H1 (cell line): ENCODE data around the gene MEGF11. TPM values are rescaled to one million over a fixed set of nuclear protein-coding genes. Genes with fewer than 3 reads are reported as not detected.

Experiments
- CTCF ChIA-PET: fragments of 300-600 bp; sonication (Branson Sonifier 250); formaldehyde crosslinking; loops from one replicate; lab custom pipeline; 2021; ENCODE audit not compliant: partially characterized antibody; lab: Charles Lee
- POLR2A ChIA-PET: fragments of 300-600 bp; sonication (Branson Sonifier 250); formaldehyde crosslinking; loops from one replicate; lab custom pipeline; 2021; ENCODE audit warnings: inconsistent platforms; ENCODE audit not compliant: partially characterized antibody; lab: Charles Lee
- DNase-seq, 2 experiments: peaks; one replicate each; pipeline versions ENCODE4 v3.0.0 to v3.0.0-alpha.2; 2010 to 2022; ENCODE audit warnings: low spot score in 2 of 2, low read depth in 1 of 2, mixed read lengths in 1 of 2
- FAIRE-seq: peaks from 2 replicates; lab custom pipeline; 2011; peaks lifted over from hg19 to GRCh38; lab: Jason Lieb, UNC
- H2AFZ ChIP-seq: 2 replicates; pipeline ENCODE4 v1.8.1; 2012; ENCODE audit warnings: low read length, inconsistent platforms
- H2AK5ac ChIP-seq: 2 replicates; pipeline ENCODE4 v1.6.1; 2013; ENCODE audit warnings: low read depth, low read length
- H2BK120ac ChIP-seq: replicated peaks from 2 replicates; pipeline ENCODE3; 2013; ENCODE audit warnings: low read depth, low read length, inconsistent platforms
- H2BK12ac ChIP-seq: 2 replicates; pipeline ENCODE4 v1.6.1; 2013; ENCODE audit warnings: low read depth, low read length
- H2BK15ac ChIP-seq: 2 replicates; pipeline ENCODE4 v1.6.1; 2013; ENCODE audit warnings: low read length
- H2BK20ac ChIP-seq: 2 replicates; pipeline ENCODE4 v1.6.1; 2013; ENCODE audit warnings: low read length
- H2BK5ac ChIP-seq: 2 replicates; pipeline ENCODE4 v1.6.1; 2013; ENCODE audit warnings: low read depth, low read length
- H3K14ac ChIP-seq: 2 replicates; pipeline ENCODE4 v1.6.1; 2013; ENCODE audit warnings: inconsistent platforms; ENCODE audit not compliant: insufficient read length
- H3K18ac ChIP-seq: 2 replicates; pipeline ENCODE4 v1.6.1; 2013; ENCODE audit warnings: low read length; ENCODE audit errors: extremely low read depth
- H3K23ac ChIP-seq: 2 replicates; pipeline ENCODE4 v1.6.1; 2013; ENCODE audit warnings: inconsistent platforms; ENCODE audit not compliant: insufficient read length
- H3K23me2 ChIP-seq: 2 replicates; pipeline ENCODE4 v1.6.1; 2013; ENCODE audit warnings: low read depth, low read length
- H3K27ac ChIP-seq: 2 replicates; pipeline ENCODE4 v1.6.1; 2011; ENCODE audit warnings: low read depth, low read length, inconsistent platforms
- H3K27me3 ChIP-seq, 4 experiments: replicated peaks in 1 of 4; 1 replicate in 1 of 4; 2 replicates in 3 of 4; pipeline versions ENCODE4 v1.6.1 to v1.8.1; 2011 to 2013; ENCODE audit warnings: low read length in 3 of 4, mild to moderate bottlenecking in 3 of 4, inconsistent platforms in 2 of 4, mixed read lengths in 2 of 4, moderate library complexity in 1 of 4; ENCODE audit not compliant: control insufficient read depth in 3 of 4, insufficient read depth in 3 of 4; ENCODE audit errors: extremely low read depth in 1 of 4
- H3K36me3 ChIP-seq, 4 experiments: 2 replicates each; pipeline versions ENCODE4 v1.6.1 to v1.8.1; 2011 to 2013; ENCODE audit warnings: mild to moderate bottlenecking in 4 of 4, low read length in 3 of 4, moderate library complexity in 2 of 4, control low read depth in 1 of 4, inconsistent platforms in 1 of 4; ENCODE audit not compliant: insufficient read depth in 4 of 4, control insufficient read depth in 2 of 4
- H3K4ac ChIP-seq: replicated peaks from 2 replicates; pipeline ENCODE3; 2013; ENCODE audit warnings: low read length, low read depth, mixed read lengths, inconsistent platforms; ENCODE audit not compliant: insufficient read length
- H3K4me1 ChIP-seq, 4 experiments: replicated peaks in 1 of 4; 1 replicate in 1 of 4; 2 replicates in 3 of 4; pipeline versions ENCODE4 v1.6.1 to v1.8.1; 2011 to 2013; ENCODE audit warnings: low read length in 3 of 4, inconsistent platforms in 2 of 4, mixed read lengths in 1 of 4; ENCODE audit not compliant: insufficient read depth in 4 of 4, control insufficient read depth in 3 of 4
- H3K4me2 ChIP-seq, 2 experiments: 2 replicates each; pipeline versions ENCODE4 v1.6.1 to v1.8.1; 2011 to 2013; ENCODE audit warnings: low read depth in 2 of 2, low read length in 2 of 2, control low read depth in 1 of 2, inconsistent platforms in 1 of 2, mild to moderate bottlenecking in 1 of 2; ENCODE audit not compliant: insufficient read depth in 1 of 2
- H3K4me3 ChIP-seq, 4 experiments: fragments of 200-600, 300-600 bp in 1 of 4; sonication (generic), shearing (Covaris generic), sonication (Bioruptor Twin) in 1 of 4; 2 replicates each; pipeline versions ENCODE4 v1.5.1 to v1.8.1; 2011 to 2016; ENCODE audit warnings: low read length in 4 of 4, low read depth in 3 of 4, control low read depth in 2 of 4, inconsistent platforms in 2 of 4, mild to moderate bottlenecking in 2 of 4, mixed read lengths in 1 of 4, moderate library complexity in 1 of 4; ENCODE audit not compliant: insufficient read depth in 2 of 4; ENCODE audit errors: extremely low read depth in 1 of 4
- H3K56ac ChIP-seq: replicated peaks from 2 replicates; pipeline ENCODE3; 2013; ENCODE audit warnings: low read depth, mild to moderate bottlenecking, mixed read lengths, low read length, inconsistent platforms; ENCODE audit not compliant: insufficient read length
- H3K79me1 ChIP-seq: 2 replicates; pipeline ENCODE4 v1.6.1; 2013; ENCODE audit warnings: low read depth, low read length, control low read depth
- H3K79me2 ChIP-seq, 2 experiments: 2 replicates each; pipeline versions ENCODE4 v1.6.1 to v1.8.1; 2012 to 2013; ENCODE audit warnings: low read length in 2 of 2, mild to moderate bottlenecking in 2 of 2, inconsistent platforms in 1 of 2; ENCODE audit not compliant: insufficient read depth in 2 of 2, control insufficient read depth in 1 of 2
- H3K9ac ChIP-seq, 4 experiments: replicated peaks in 1 of 4; 1 replicate in 1 of 4; 2 replicates in 3 of 4; pipeline versions ENCODE4 v1.6.1 to v1.8.1; 2011 to 2013; ENCODE audit warnings: low read depth in 3 of 4, low read length in 3 of 4, control low read depth in 2 of 4, mild to moderate bottlenecking in 2 of 4, moderate library complexity in 2 of 4, inconsistent platforms in 1 of 4; ENCODE audit errors: extremely low read depth in 1 of 4
- H3K9me3 ChIP-seq, 2 experiments: 2 replicates each; pipeline versions ENCODE4 v1.6.1 to v1.8.1; 2012 to 2013; ENCODE audit warnings: mild to moderate bottlenecking in 2 of 2, moderate library complexity in 2 of 2, control low read depth in 1 of 2, inconsistent platforms in 1 of 2, low read depth in 1 of 2, low read length in 1 of 2, mixed read lengths in 1 of 2; ENCODE audit not compliant: insufficient read depth in 2 of 2
- H4K20me1 ChIP-seq, 2 experiments: replicated peaks in 1 of 2; 2 replicates each; pipeline versions ENCODE3 to v1.8.1; 2011 to 2013; ENCODE audit warnings: inconsistent platforms in 2 of 2, low read length in 2 of 2, mild to moderate bottlenecking in 1 of 2; ENCODE audit not compliant: insufficient read depth in 2 of 2, control insufficient read depth in 1 of 2
- H4K5ac ChIP-seq: 2 replicates; pipeline ENCODE4 v1.6.1; 2013; ENCODE audit warnings: low read length, low read depth, mixed read lengths, inconsistent platforms; ENCODE audit not compliant: insufficient read length
- H4K8ac ChIP-seq: 2 replicates; pipeline ENCODE4 v1.8.0; 2013; ENCODE audit warnings: mild to moderate bottlenecking, moderate library complexity, low read length, inconsistent platforms; ENCODE audit not compliant: insufficient read depth; ENCODE audit errors: extremely low read depth
- H4K91ac ChIP-seq: replicated peaks from 2 replicates; pipeline ENCODE3; 2013; ENCODE audit warnings: low read length, mixed read lengths, inconsistent platforms; ENCODE audit not compliant: insufficient read length
- ASH2L ChIP-seq: fragments of 200-600, 300-600 bp; sonication (generic); IDR thresholded peaks from one replicate; pipeline ENCODE4 v1.7.1; 2017; ENCODE audit warnings: low read length
- EZH2 ChIP-seq: fragments of 200-600 bp; sonication (generic); IDR thresholded peaks from 2 replicates; pipeline ENCODE4 v1.7.1; 2012; ENCODE audit warnings: low read depth, mild to moderate bottlenecking, moderate library complexity, low read length, inconsistent platforms; ENCODE audit not compliant: severe bottlenecking
- KDM1A ChIP-seq: fragments of 200-600, 300-600 bp; sonication (generic); IDR thresholded peaks from 2 replicates; pipeline ENCODE4 v1.7.1; 2016; ENCODE audit warnings: mild to moderate bottlenecking, low read length, borderline replicate concordance
- POLR2AphosphoS5 ChIP-seq: IDR thresholded peaks from 2 replicates; pipeline ENCODE4 v1.6.1; 2011; ENCODE audit warnings: low read depth, low read length
- RBBP5 ChIP-seq: IDR thresholded peaks from 2 replicates; pipeline ENCODE4 v1.7.1; 2012; ENCODE audit warnings: low read depth, mild to moderate bottlenecking, inconsistent platforms, low read length, moderate library complexity, borderline replicate concordance
- SP1 ChIP-seq: IDR thresholded peaks from 2 replicates; pipeline ENCODE4 v1.6.1; 2011; ENCODE audit warnings: low read depth, low read length
- TAF1 ChIP-seq: IDR thresholded peaks from 2 replicates; pipeline ENCODE4 v1.6.1; 2011; ENCODE audit warnings: mild to moderate bottlenecking, low read depth, low read length
- WGBS, 2 experiments: shearing (Covaris generic) in 1 of 2; methylation state at CpG; one replicate each; pipeline versions ENCODE4 v1.1.6 to v1.1.7; 2013 to 2015; ENCODE audit warnings: low lambda C conversion rate in 2 of 2, mixed read lengths in 2 of 2, inconsistent platforms in 1 of 2, low coverage in 1 of 2, missing lambda C conversion rate in 1 of 2; ENCODE audit not compliant: insufficient replicate concordance in 2 of 2, insufficient coverage in 1 of 2, insufficient read length in 1 of 2; ENCODE audit errors: extremely low coverage in 1 of 2, missing lambda C conversion rate in 1 of 2; 5-methylcytosine and 5-hydroxymethylcytosine counted together
- polyA plus RNA-seq, 7 experiments: library from polyadenylated mRNA; depleted of rRNA in 3 of 7; stranded (reverse) in 5 of 7; unstranded in 2 of 7; fragments of >200 nt in 5 of 7; fragments of 200-250 nt in 2 of 7; gene quantifications; 1 replicate in 5 of 7; 2 replicates in 1 of 7; 4 replicates in 1 of 7; pipeline versions ENCODE4 v1.2.1 to v1.2.3, GENCODE V29; 2011 to 2013; ENCODE audit warnings: missing spikeins in 2 of 7, mixed read lengths in 2 of 7
- total RNA-seq: library from RNA; stranded (reverse); fragmentation: NEBNext Ultra II Directional; extraction: Animal tissue kit (Norgen Biotek cat#: 25700); gene quantifications from 2 replicates; pipeline ENCODE4 v1.2.1, GENCODE V29; 2021

MEGF11 gene
- total and polyA plus RNA-seq, 2 of the 8 experiments (the other 6 are each of a cell fraction or from before 2014, with no cell fraction given): 4.4 to 4.8 TPM

- Histone ChIP-seq H3K9ac (no peak overlapping the region), H2BK12ac (no peak overlapping the region)
- WGBS, 2 experiments: 91% methylated on average over 10 of the region's 10 CpGs; no CpG with 5 or more reads in 1 of the 2 experiments
- POLR2A ChIA-PET: interaction anchor here (0.6 kb wide), 1 partner anchor 43 kb away, joined by 3 read pairs; no protein-coding TSS in a partner anchor
- TF ChIP-seq SP1 (no peak), ASH2L (no peak), RBBP5 (no peak), TAF1 (no peak), KDM1A (no peak), EZH2 (no peak), POLR2AphosphoS5 (no peak)
- TF ChIP-seq, all 59 proteins: peak for 0
- Histone ChIP-seq H3K79me1 (no peaks in the 10 kb centered on the region), H3K4me2 (no peak overlapping the region), H2BK20ac (no peak overlapping the region), H3K36me3 (no peaks in the 10 kb centered on the region), H3K79me2 (no peaks in the 10 kb centered on the region), H2AK5ac (no peak overlapping the region), H4K91ac (no peak overlapping the region), H2BK120ac (no peak overlapping the region), H3K27ac (no peak overlapping the region), H4K20me1 (no peaks in the 10 kb centered on the region), H3K18ac (no peak overlapping the region), H2AFZ (no peak overlapping the region), H3K56ac (no peak overlapping the region), H4K5ac (no peak overlapping the region), H3K23me2 (no peaks in the 10 kb centered on the region), H3K9me3 (no peaks in the 10 kb centered on the region), H2BK5ac (no peak overlapping the region), H4K8ac (no peak overlapping the region), H3K14ac (no peak overlapping the region), H3K4me1 (no peaks in the 10 kb centered on the region), H2BK15ac (no peak overlapping the region), H3K23ac (no peak overlapping the region), H3K4ac (no peak overlapping the region), H3K27me3 (no peaks in the 10 kb centered on the region), H3K4me3 (no peak overlapping the region)
- CTCF ChIA-PET: interaction anchor here (0.6 to 3.8 kb wide), 11 partner anchors 11 to 175 kb away, joined by 3 to 12 read pairs (median 3); no protein-coding TSS in a partner anchor
- DNase-seq (no peak), FAIRE-seq (no peak)
Measured at GRCh38 chr15:66156310-66156975, 97.1 kb downstream of the MEGF11 start.
